Measurements from ENCODE around the gene CD300C.

The CD300C gene

GRCh38 chr17:74547264-74547663, 1.3 kb upstream of the CD300C start:
- Histone ChIP-seq H3K4me3 (ENCODE audit: low read depth, low read length) (no peak overlapping the region), H3K27me3 (replicated peaks) (no peaks in the 10 kb centered on the region), H3K27ac (no peak overlapping the region), H3K36me3 (replicated peaks) (no peaks in the 10 kb centered on the region)
- in situ Hi-C loops (cut with HindIII; ENCODE audit: low pct_ligation_motif_present, low sequenced_read_pairs) = no loop called here
- no peak for DNase-seq
- no peak for TF ChIP-seq CTCF (IDR thresholded peaks at IDR 0.05; ENCODE audit: low read depth, low read length, missing control alignments)

- Histone ChIP-seq H3K27ac (no peak overlapping the region), H3K4me3 (ENCODE audit: low read depth, low read length) (no peak overlapping the region), H3K36me3 (replicated peaks) (no peaks in the 10 kb centered on the region), H3K27me3 (replicated peaks) (no peaks in the 10 kb centered on the region)
- no peak for TF ChIP-seq CTCF (IDR thresholded peaks at IDR 0.05; ENCODE audit: low read depth, low read length, missing control alignments)
- in situ Hi-C loops (cut with HindIII; ENCODE audit: low pct_ligation_motif_present, low sequenced_read_pairs) = no loop called here
- DNase-seq = no peak
Observed at GRCh38 chr17:74546586-74546985, 671 bp upstream of the CD300C start.

GRCh38 chr17:74544991-74545842, 698 bp downstream of the CD300C start:
- Histone ChIP-seq H3K4me3 (ENCODE audit: low read depth, low read length) (no peak overlapping the region), H3K27me3 (replicated peaks) (no peaks in the 10 kb centered on the region), H3K27ac (no peak overlapping the region), H3K36me3 (replicated peaks) (no peaks in the 10 kb centered on the region)
- in situ Hi-C loops (cut with HindIII; ENCODE audit: low pct_ligation_motif_present, low sequenced_read_pairs) = no loop called here
- no peak for TF ChIP-seq CTCF (IDR thresholded peaks at IDR 0.05; ENCODE audit: low read depth, low read length, missing control alignments)
- DNase-seq = no peak

GRCh38 chr17:74543891-74544760, 1.8 kb downstream of the CD300C start:
- Histone ChIP-seq H3K4me3 (ENCODE audit: low read depth, low read length) (no peak overlapping the region), H3K36me3 (replicated peaks) (no peaks in the 10 kb centered on the region), H3K27ac (no peak overlapping the region), H3K27me3 (replicated peaks) (no peaks in the 10 kb centered on the region)
- in situ Hi-C loops (cut with HindIII; ENCODE audit: low pct_ligation_motif_present, low sequenced_read_pairs) = no loop called here
- TF ChIP-seq CTCF (IDR thresholded peaks at IDR 0.05; ENCODE audit: low read depth, low read length, missing control alignments) = no peak
- DNase-seq = no peak

GRCh38 chr17:74543406-74543805, 2.5 kb downstream of the CD300C start:
- no peak overlapping the region for H3K4me3 ChIP-seq (ENCODE audit: low read depth, low read length)
- no peak for TF ChIP-seq CTCF (IDR thresholded peaks at IDR 0.05; ENCODE audit: low read depth, low read length, missing control alignments)
- no peak overlapping the region for H3K27ac ChIP-seq
- in situ Hi-C loops (cut with HindIII; ENCODE audit: low pct_ligation_motif_present, low sequenced_read_pairs) = no loop called here
- H3K36me3 ChIP-seq (replicated peaks) = no peaks in the 10 kb centered on the region
- no peak for DNase-seq
- no peaks in the 10 kb centered on the region for H3K27me3 ChIP-seq (replicated peaks)
